Measurements from ENCODE around the gene CELF2.

Gene CELF2

DNA sequence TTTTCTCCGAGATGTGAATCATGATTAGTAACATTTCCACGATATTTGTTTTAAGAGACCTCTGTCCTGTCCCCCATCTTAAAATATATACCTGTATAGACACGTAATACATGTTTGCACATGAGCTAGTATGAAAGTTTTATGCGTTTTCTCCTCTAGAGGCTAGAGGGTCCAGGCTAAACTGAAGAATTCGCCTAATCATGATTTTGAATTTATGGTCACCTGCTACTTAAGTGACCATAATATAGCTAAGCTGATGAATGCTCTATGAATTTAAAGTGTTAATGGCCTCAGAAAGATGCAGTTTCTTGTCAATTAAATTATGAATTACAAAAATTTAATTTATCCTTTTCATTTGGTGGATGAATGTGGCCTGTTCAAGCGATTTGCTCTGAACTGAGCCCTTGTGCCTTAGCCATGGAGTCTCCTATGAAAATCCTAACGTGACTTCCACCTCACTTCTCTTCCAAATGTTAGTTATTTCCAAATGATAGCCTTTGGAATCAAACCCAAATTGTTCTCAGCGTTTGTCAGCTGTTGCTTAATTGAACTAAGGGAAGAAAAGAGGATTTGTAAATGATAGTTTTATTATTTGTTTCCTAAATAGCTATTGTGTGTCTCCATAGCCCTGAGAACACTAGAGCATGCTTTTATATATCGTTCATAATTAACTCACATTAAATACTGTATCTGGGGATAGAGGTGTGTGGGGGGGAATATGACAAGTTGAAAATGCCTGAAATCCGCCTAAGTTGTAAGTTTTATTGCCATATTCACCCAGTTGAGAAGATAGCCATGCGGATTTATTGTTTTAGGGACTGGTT, 2.3 kb downstream of the CELF2 start:
- FAIRE-seq (no peak), DNase-seq (ENCODE audit: extremely low spot score, insufficient read length, low read depth) (no peak)

DNA sequence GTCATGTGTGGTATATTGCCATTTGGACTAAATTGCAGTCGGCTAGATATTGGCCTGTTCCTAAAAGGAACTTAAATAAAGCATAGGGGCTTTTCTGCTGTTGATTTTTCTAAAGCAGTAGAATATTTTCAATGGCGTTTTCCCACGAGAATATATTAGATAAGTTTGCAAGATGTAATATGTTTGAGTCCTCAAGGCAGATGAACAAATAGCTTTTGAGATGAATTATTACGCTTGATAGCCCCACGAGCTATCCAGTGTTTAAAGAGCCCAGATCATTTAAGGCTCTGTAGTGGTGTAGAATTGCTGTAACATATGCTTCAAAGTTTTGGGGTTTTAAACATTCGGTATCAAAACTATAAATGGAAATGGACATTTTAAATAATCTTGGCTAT, 2.9 kb downstream of the CELF2 start:
- FAIRE-seq (no peak), DNase-seq (ENCODE audit: extremely low spot score, insufficient read length, low read depth) (no peak)

DNA sequence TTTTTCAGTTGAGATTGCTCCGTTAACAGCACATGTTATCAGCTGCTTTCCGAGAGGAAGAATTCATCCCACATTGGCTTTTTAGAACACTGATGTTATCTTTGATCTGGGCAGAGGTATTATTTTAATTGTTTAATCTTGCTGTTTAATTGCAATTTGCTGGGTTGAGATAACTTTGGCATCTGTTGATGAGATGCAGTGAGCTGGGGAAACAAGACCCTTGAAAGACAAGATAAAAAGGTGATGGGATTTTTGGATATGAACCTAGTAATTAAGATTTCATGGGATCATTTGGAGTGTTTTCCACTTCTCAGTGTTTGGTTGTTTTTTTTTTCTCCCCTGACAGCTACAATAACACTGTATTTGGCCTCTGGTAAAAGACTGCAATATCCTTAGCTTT, 4.5 kb downstream of the CELF2 start:
- DNase-seq (ENCODE audit: extremely low spot score, insufficient read length, low read depth) (no peak), FAIRE-seq (no peak)

DNA sequence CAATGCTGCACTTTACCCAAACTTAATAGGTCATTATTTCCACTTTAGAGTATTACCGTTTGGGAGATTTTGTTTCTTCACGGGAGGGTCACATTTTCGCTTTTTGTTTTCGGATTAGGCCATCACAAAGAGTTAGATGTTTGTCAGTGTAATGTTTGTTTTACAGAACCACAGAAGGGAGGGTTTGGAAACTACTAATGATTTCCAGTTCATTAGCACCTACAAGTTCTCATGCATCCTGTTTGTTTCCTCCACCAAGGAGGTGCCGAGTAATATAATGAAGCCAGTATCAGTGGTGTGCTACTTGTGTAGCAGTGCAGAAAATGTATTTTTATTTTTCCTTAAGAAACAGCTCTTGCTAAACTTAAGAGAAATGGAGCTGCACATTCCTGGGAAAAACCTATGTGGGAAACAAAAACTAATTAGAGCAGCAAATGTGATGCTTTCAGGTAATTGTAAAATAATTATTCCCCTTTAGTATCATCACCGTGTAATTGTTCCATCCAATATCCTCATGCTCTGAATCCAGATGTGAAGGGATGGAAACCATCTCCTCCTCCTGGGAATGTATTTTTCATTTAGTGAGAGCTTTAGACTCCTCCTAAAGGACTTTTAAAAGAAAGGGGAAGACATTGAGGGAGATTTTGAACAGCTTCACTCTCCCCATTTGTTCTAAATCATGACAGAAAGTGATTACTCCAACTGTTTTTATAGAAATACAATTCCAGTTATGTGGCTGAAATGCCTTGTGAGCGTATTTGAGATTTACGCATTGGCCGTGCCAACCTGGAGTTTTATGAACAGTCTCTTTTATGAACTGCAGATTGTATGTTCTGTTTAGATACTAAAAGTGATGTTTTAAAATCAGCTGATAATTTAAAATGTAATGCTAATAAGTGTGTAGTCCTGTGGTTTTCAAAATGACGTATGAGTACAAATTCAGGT, 5.6 kb downstream of the CELF2 start:
- DNase-seq (ENCODE audit: extremely low spot score, insufficient read length, low read depth) (no peak), FAIRE-seq (no peak)

DNA sequence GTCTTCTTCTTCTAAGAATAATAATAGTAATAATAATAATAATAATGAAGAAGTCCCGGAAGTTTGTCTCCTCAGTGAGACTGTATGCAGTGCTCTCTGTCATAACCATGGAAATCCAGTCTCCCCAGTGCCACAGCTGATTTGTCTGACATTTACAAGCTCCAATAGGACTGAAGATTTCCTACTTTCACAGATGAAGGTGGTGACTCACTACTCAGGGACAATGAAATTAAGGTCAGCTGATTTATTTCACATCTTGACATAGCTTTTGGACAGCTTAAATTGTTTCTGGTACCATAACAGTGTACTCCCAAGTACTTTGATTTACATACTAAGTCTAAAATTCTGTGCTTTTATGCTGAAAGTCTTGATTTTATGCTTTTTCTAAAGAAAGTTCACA, 6.9 kb downstream of the CELF2 start:
- DNase-seq (ENCODE audit: extremely low spot score, insufficient read length, low read depth) (no peak), FAIRE-seq (no peak)

DNA sequence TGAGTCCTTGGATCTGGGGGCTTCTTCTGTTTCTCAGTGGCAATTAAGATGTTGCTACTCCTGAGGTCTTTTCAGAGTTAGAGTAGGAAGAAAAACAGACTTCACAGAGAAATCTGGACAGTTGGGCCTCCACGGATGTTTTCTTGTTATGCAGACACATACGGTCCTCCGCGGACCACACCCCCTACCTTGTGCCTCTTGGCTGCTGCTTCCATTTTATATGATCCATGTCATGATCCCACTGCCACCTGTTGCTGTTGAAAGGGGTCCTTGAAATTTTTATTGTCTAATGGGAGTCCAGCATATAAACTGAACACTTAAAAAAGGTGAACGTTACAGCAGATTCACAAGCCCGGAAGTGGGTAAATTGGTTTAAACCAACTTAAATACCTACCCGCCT, 8.3 kb downstream of the CELF2 start:
- DNase-seq (ENCODE audit: extremely low spot score, insufficient read length, low read depth), result no peak
- FAIRE-seq, result no peak

DNA sequence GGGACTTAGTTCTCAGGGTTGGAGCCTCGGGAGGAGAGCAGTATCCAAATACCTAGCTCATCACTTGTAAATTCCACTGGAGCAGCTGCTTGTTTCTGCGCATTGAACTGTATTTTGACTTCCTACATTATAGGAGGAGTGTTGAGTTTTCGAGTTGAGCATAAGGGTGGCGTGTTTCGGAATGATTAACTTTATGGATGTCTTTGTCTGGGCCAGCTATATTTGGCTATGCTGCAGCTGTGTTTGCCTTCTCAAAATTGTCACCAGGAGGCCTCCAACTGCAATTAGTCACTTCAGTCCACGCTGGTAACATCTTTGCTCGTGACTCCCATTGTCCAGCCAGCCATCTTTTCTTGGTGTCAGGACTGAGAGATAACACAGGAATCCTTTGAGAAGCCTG, 9.1 kb downstream of the CELF2 start:
- FAIRE-seq (no peak), DNase-seq (ENCODE audit: extremely low spot score, insufficient read length, low read depth) (no peak)

DNA sequence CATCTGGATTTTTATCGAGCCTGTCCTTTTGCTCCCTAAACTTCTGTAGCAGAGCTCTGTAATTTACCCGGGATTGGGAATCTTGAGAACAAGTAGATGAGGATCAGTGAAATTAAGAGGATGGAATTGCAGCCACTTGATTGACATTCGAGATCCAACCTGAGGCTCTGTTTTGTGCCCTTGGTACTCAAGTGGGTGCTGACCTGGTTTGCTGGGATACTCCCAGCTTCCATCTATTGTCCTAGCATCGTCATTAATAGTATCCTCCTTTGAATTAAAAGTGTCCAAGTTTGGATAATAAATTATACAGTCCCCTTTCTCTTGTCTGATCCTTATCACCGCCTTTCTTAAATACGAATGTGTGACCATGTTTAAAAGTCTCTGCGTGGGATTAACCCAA, 17.1 kb downstream of the CELF2 start:
- no peak for FAIRE-seq

DNA sequence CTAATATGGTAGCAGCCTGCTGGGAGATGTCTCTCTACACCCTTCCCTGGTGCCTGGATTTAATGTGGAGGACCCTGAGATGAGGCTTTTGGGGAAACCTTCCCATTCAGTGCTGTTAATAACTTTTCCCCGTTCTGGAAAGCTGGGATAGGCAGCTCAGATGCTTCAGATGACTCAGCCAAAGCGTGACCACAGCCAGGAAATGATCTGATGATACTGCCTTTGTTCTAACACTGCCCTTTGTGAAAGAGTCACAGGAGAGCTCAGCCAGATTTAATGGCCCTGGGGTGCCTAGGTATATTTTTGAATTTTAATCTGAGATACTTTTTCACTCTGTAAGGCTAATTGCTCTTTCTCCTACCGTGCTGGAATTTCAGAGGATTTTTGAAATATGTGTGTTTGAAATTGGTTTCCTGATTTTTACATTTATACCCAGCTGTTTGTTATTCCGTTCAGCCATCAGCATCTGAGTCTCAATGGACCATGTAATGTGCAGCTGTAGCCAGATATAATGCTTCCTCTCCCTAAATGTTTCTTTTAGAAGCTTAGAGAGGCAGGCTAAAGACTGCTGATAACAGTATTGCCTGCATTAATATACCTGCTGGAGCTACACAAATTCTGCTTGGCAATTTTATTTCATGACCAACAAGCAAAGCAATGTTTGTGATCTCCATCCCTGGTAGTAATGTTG, 17.8 kb downstream of the CELF2 start:
- FAIRE-seq, result no peak
- DNase-seq (ENCODE audit: extremely low spot score, insufficient read length, low read depth), result no peak

More for the DNA sequence above, 17.1 kb downstream of the CELF2 start:
- DNase-seq (ENCODE audit: extremely low spot score, insufficient read length, low read depth), result no peak

DNA sequence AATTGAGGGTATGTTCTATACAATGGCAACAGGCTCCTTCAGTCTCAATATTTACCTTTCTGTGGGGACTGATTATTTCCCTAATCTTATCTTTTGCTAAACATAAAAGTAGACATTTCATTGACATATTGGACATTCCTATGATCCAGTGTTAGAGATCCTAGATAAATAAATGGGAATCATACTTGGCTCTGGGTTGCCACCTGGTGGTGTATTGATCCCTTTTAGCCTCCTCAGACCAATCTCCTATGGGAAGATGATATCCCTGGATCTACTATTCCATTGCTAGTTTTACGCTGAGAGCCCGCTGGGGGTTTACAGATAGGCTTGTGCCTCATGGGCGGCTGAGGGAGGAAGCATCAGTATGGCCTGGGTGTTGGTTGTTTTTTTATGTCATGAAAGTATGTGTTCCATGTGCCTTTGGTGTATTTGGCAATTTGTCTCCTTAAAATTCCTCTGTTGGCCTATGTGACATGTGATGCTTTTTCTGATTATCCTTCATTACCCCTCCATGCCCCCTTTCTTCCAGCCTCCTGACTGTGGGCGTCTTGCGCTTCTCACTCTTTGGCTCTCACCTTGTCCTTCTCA, 18.8 kb downstream of the CELF2 start:
- DNase-seq (ENCODE audit: extremely low spot score, insufficient read length, low read depth) (no peak), FAIRE-seq (no peak)

DNA sequence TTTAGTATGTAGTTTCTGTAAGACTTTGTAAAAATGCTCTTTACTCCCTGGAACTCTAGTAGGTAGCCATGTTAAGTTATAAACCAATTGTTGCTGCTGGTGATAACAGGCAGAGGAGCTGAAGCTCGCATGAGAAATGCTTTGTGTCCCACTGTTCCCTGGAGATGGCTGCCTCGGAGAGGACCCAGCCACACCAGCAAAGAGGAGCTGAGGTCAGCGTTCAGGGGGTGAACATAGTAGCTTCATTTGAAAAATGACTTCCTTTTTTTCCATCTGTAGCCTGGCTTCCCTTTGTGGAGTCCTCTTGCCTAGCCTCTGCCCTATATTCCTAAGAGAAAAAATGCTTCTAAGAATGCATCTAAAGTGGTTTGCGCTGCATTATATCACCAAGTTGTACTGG, 20.3 kb downstream of the CELF2 start:
- no peak for FAIRE-seq
- no peak for DNase-seq (ENCODE audit: extremely low spot score, insufficient read length, low read depth)

DNA sequence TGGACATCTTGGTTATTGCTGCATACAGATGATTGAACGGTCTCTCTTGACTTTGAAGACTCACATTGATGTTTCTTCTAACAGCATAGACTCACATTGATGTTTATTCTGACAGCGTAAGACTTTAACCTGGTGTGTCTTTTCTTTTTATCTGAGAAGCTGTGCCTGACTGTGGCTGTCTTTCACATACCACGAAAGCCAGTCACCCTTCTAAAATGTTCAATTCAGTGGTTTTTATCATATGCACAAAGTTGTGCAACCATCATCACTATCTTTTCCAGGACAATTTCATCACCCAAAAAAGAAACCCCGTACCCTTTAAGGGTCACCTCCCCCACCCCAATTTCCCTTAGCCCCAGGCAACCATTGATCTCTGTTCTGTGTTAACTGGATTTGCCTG, 24.7 kb downstream of the CELF2 start:
- FAIRE-seq, result no peak

DNA sequence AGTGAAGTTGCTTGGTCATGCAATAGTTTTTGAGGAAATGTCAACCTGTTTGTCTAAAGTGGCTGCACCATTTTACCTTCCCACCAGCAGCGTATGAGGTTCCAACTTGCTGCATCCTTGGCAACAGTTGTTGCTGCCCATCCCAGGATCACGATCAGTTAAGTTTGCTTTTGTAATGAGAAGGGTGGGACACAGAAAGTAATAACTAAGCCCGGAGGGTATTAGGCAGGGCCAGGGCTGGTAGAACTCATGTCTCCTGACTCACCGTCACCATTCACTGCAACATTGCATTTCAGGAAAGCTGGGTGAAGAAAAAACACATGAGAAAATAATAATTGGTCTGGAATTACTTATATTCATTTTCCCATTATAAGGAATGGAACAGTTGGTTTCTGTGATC, 25.4 kb downstream of the CELF2 start:
- DNase-seq (ENCODE audit: extremely low spot score, insufficient read length, low read depth), result no peak
- FAIRE-seq, result no peak

More for the DNA sequence above, 24.7 kb downstream of the CELF2 start:
- DNase-seq (ENCODE audit: extremely low spot score, insufficient read length, low read depth), result no peak

DNA sequence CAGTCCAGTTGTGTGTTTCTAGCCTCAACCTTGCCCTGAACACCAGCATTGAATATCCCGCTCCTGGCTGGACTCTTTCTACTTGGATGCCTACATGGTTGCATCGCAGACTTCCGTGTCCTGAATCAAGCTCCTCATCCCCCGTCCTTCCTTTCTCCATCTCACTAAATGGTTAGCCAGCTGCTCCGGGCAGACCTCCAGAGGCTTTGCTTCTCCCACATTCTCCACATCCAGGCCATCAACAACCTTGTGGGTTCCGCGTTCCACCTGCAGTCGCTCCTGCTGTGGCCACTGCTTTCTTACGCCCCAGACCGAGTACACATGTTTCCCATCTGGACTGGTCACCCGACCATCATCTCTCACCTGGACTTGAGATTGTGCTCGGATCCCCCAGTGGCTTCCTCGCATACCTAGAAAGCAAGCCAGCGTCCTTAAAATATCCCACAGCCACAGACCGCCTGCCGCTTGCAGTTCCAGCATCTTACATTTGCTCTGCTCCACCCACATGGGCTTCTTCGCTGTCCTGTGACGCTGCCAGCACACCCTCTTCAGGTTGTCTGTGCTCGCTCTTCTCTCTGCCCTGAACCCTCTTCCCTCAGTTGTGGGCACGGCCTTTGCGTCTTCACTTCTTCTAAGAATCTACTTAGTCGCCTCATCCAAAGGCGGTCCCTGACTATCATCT, 25.9 kb downstream of the CELF2 start:
- FAIRE-seq (no peak), DNase-seq (ENCODE audit: extremely low spot score, insufficient read length, low read depth) (no peak)

DNA sequence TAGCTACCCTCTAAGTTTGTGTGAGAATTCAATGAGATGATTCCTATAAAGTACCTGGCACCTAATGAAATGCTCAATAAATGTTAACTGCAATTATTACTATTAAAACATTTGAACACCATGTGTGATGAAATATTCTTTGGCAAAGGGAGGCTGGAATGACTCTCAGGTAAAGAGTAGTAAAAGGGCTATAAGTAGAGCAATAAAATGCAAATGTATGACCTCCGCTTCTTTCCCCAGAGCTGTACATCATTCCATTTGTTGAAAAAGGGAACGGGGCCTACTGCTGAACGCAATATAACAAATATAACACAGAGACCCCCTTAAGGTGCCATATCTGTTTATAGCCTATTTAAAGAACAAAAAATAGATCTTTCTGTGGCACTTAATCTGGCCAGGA, 27.8 kb downstream of the CELF2 start:
- no peak for FAIRE-seq
- DNase-seq (ENCODE audit: extremely low spot score, insufficient read length, low read depth), result no peak

DNA sequence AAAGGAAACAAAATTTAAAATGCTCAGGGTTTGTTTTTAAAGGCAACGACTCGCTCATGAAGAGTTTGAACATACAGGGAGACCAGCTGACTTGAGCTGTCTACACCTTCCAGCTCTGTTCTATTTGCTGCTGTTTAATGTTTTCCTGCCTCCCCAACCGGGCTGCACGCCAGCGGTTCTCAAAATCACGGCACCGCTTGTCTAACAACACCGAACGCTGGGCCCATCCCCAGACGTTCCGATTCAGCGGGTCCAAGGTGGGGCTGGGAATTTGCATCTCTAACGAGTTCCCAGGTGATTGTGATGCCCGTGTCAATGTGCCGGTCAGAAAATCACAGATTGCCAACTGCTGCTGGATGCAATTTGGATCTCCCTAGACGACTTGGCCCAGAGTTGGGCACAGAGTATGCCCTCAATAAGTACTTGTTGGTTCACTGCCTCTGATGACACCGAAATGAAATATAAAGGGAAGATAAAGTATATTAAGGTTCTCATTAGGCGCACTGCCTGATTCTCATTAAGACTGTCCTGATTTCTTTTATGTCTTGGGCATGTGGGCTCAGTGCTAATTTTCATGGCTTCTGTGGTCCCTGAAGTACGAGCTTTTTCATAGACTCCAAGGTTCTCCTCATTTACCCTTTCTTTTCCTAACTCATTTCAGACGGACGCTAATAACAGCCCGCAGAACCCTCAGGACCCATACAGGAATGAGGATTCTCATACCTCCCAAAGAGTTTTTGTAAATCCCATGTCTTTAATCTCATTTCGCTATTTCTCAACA, 28.5 kb downstream of the CELF2 start:
- FAIRE-seq (no peak), DNase-seq (ENCODE audit: extremely low spot score, insufficient read length, low read depth) (no peak)

DNA sequence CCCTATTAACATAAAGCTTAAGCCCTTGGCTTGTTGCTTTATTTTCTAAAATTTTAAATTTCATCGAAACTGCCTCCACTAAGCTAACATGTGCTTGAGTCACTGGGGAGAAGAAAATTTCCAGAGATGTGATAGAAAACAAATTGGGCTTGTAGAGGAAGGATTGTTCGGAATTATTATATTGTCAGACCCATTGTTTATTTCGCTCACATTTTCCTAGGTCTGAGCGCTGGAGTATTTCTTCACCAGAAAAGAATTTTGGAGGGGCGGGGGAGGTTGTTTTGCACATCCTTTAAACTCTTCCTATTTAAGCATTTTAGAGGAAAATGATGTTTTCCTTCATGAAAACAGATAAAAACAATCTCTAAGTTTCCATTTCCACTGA, 29.1 kb downstream of the CELF2 start:
- FAIRE-seq (no peak), DNase-seq (ENCODE audit: extremely low spot score, insufficient read length, low read depth) (no peak)

DNA sequence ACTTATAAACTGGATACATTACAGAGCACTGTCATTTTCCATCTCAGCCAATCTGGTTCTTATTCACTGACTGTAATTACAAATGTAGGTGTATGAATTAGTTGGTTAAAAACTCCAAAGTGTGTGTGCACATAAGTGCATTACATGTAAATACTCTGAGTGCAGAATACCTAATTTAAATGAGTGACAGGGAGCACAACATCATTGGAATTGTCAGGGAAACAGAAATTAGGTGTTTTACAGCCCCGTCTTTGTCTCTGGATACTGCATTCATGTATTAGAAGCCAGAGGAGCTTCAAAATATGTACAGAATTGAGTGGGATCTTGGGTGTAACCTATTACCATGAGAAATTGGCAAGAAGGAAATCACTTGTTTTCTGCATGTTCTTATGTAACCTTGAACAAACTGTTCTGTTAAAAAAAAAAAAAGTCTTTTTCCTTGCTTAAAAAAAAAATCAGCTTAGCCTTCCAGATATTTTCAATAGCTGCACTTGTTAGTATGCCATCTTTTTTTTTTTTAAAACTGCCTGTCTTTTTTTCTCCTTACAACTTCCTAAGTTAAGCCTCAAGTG, 31.1 kb downstream of the CELF2 start:
- FAIRE-seq, result no peak
- no peak for DNase-seq (ENCODE audit: extremely low spot score, insufficient read length, low read depth)

DNA sequence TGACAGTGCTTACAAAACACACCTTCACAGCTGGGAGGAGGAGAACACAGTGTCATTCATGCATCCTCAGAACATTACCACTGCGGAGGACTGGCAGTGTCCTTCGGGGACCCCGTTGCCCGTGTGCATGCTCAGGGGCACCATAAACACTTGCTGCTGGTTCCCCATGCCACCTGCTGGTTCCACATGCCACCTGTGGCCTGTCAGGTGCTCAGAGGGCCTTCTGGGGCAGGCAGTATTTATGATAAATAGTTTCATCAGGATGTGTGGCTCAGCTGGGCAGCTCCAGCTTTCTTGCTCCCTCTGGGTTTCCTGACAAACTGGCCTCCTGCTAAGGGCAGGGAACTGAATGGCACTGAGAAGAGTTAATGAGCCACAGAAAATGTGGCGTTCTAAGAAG, 32.1 kb downstream of the CELF2 start:
- no peak for FAIRE-seq
- no peak for DNase-seq (ENCODE audit: extremely low spot score, insufficient read length, low read depth)

Data from GM18507 (cell line).